ENCODE results near the gene USP10. TPM values are rescaled to one million over a fixed set of nuclear protein-coding genes. Genes with fewer than 3 reads are reported as not detected.

Gene USP10
- total and polyA plus RNA-seq, 3 donors from 2014 or later = 53.6 to 108 (median 101) TPM

- Histone ChIP-seq H3K9me3 (no peaks in the 10 kb centered on the region), H3K4me3 (no peak overlapping the region), H3K27ac (no peak overlapping the region), H3K27me3 (no peaks in the 10 kb centered on the region), H3K4me1 (peaks cover 4% of the 10 kb centered on the region), H3K36me3 (ENCODE audit: low read depth, missing control alignments) (no peaks in the 10 kb centered on the region)
- no peak for TF ChIP-seq CTCF (IDR thresholded peaks at IDR 0.05)
- TF ChIP-seq POLR2A (IDR thresholded peaks at IDR 0.05) = no peak
- DNase-seq = no peak
- 95 to 98% methylated on average over 2 of the region's 2 CpGs for WGBS, 2 donors
- intact Hi-C loops (cut with DNase I; ENCODE audit: low total_unique reads) = no loop called here
Measured at GRCh38 chr16:84694980-84695379, 4.8 kb upstream of the USP10 start.

- H3K27ac ChIP-seq = peak overlapping the region in 1 of 2 donors; percentile 85
- TF ChIP-seq POLR2A (IDR thresholded peaks at IDR 0.05) (no peak), CTCF (IDR thresholded peaks at IDR 0.05) (no peak)
- H3K27me3 ChIP-seq = no peaks in the 10 kb centered on the region
- intact Hi-C loops (cut with DNase I; ENCODE audit: low total_unique reads) = no loop called here
- no peaks in the 10 kb centered on the region for H3K9me3 ChIP-seq
- 20 to 30% methylated on average over 16 to 29 of the region's 29 CpGs for WGBS, 2 donors
- no peaks in the 10 kb centered on the region for H3K36me3 ChIP-seq (ENCODE audit: low read depth, missing control alignments)
- H3K4me3 ChIP-seq = peak overlapping the region; percentile 96 to 98
- DNase-seq = peak; percentile 37
- H3K4me1 ChIP-seq = peaks cover 13% of the 10 kb centered on the region
Measured at GRCh38 chr16:84699147-84699711, 571 bp upstream of the USP10 start.

GRCh38 chr16:84700446-84701300 lies 873 bp downstream of the USP10 start:
- H3K4me3 ChIP-seq = peak overlapping the region; percentile 96 to 98
- peaks cover 13% of the 10 kb centered on the region for H3K4me1 ChIP-seq
- H3K27ac ChIP-seq = peak overlapping the region; percentile 82 to 85
- WGBS, 2 donors = 4 to 7% methylated on average over 19 to 22 of the region's 28 CpGs
- H3K27me3 ChIP-seq = no peaks in the 10 kb centered on the region
- intact Hi-C loops (cut with DNase I; ENCODE audit: low total_unique reads) = no loop called here
- H3K9me3 ChIP-seq = no peaks in the 10 kb centered on the region
- peak; percentile 24 for DNase-seq
- no peaks in the 10 kb centered on the region for H3K36me3 ChIP-seq (ENCODE audit: low read depth, missing control alignments)
- TF ChIP-seq CTCF (IDR thresholded peaks at IDR 0.05) (no peak), POLR2A (IDR thresholded peaks at IDR 0.05) (no peak)

- Histone ChIP-seq H3K27ac (no peak overlapping the region), H3K4me3 (no peak overlapping the region), H3K36me3 (ENCODE audit: low read depth, missing control alignments) (no peaks in the 10 kb centered on the region), H3K4me1 (peaks cover 13% of the 10 kb centered on the region), H3K27me3 (no peaks in the 10 kb centered on the region), H3K9me3 (no peaks in the 10 kb centered on the region)
- TF ChIP-seq CTCF (IDR thresholded peaks at IDR 0.05) (no peak), POLR2A (IDR thresholded peaks at IDR 0.05) (no peak)
- 85 to 87% methylated on average over 10 of the region's 10 CpGs for WGBS, 2 donors
- intact Hi-C loops (cut with DNase I; ENCODE audit: low total_unique reads) = no loop called here
- DNase-seq = no peak
Measured at GRCh38 chr16:84703681-84704080, 3.9 kb downstream of the USP10 start.
